ENCODE results near the gene RFX2. TPM values are rescaled to one million over a fixed set of nuclear protein-coding genes. Genes with fewer than 3 reads are reported as not detected.
A peak's percentile ranks its signal among the peaks of the same experiment; 100 is the strongest.

RFX2 gene
- total RNA-seq, 3 donors from 2014 or later, result 6.1 to 16.2 (median 9.2) TPM

DNA sequence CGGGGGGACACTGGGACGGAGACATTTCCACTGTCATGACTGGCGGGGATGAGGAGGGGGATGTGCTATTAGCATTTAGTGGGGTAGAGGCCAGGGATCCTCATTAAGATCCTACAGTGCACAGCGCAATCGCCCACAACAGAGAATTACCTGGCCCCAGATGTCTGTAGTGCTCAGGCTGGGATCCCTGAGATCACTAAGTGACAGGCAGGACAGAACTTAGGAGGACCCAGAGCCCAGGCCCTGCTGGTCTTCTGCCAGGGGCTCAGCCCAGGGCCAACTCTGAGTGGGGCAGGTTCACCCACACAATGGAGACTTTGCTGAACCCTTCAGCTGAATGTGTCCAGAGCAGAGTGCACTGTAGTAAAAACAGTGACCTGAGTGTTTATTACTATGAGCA lies 136.9 kb downstream of the RFX2 start:
- Histone ChIP-seq H3K27me3 (no peaks in the 10 kb centered on the region), H3K9me3 (no peaks in the 10 kb centered on the region), H3K36me3 (no peaks in the 10 kb centered on the region), H3K4me1 (peaks cover 3 to 31% of the 10 kb centered on the region in 2 donors), H3K4me3 (no peak overlapping the region), H3K27ac (no peak overlapping the region)
- TF ChIP-seq POLR2AphosphoS5 (IDR thresholded peaks at IDR 0.05) (no peak), POLR2A (IDR thresholded peaks at IDR 0.05) (no peak)
- TF ChIP-seq, protein P1, sequence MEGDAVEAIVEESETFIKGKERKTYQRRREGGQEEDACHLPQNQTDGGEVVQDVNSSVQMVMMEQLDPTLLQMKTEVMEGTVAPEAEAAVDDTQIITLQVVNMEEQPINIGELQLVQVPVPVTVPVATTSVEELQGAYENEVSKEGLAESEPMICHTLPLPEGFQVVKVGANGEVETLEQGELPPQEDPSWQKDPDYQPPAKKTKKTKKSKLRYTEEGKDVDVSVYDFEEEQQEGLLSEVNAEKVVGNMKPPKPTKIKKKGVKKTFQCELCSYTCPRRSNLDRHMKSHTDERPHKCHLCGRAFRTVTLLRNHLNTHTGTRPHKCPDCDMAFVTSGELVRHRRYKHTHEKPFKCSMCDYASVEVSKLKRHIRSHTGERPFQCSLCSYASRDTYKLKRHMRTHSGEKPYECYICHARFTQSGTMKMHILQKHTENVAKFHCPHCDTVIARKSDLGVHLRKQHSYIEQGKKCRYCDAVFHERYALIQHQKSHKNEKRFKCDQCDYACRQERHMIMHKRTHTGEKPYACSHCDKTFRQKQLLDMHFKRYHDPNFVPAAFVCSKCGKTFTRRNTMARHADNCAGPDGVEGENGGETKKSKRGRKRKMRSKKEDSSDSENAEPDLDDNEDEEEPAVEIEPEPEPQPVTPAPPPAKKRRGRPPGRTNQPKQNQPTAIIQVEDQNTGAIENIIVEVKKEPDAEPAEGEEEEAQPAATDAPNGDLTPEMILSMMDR (IDR thresholded peaks at IDR 0.05), result no peak
- intact Hi-C loops (cut with DNase I; ENCODE audit: low total_unique reads), result no loop called here
- no peak for DNase-seq (ENCODE audit: low spot score in 2 of 2)

DNA sequence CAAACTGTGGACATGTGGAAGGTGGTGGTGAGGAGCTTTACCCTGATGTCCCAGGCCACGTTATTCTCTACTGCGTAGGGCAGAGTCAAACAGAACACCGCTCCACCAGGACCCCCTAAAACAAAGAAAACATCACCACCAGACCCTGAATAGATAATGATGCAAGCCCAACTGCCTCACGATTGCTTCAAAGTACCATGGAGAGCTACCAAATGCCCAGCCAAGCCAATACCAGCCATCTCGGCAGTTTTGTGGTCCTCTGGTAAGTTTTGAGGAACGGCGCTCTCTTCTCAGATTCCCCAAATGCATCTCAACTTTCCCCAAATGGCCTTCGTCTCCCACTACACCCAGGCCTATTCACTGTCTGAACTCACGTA lies 138.0 kb downstream of the RFX2 start:
- H3K4me1 ChIP-seq, result peaks cover 3 to 35% of the 10 kb centered on the region in 2 donors

DNA sequence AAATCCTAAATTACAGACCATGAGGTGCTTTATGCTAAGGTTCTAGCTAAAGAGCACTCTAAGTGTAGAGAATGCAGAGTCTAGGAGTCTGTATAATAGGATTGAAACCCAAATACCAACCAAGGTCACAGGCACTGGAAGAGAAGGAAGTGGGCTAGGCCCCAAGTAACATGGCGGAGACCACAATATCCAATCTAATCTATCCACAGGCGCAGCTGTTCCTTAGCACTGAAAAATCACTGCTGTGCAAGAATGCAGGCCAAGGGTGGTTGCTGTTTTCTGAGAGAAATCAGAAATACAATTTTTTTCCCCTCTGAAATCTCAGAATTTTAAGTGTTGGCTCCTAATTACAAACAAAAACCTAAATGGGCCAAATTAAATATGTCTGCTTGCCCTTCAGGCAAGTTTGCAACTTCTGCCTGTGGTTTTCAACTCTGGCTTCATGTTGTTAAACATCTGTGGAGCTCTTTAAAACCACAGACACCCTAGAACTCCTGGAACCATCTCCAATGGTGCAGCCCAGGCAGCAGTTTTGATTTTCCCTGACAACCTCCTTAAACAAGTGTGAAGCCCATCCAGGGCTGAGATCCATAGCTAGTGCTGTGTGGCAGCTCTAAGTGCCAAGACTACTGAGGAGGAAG lies 138.5 kb downstream of the RFX2 start:
- Histone ChIP-seq H3K4me3 (no peak overlapping the region), H3K4me1 (peaks cover 2 to 33% of the 10 kb centered on the region in 2 donors), H3K36me3 (no peaks in the 10 kb centered on the region), H3K27ac (no peak overlapping the region), H3K9me3 (no peaks in the 10 kb centered on the region), H3K27me3 (no peaks in the 10 kb centered on the region)
- no peak for DNase-seq (ENCODE audit: low spot score in 2 of 2)
- TF ChIP-seq, protein P1 (IDR thresholded peaks at IDR 0.05), result no peak
- intact Hi-C loops (cut with DNase I; ENCODE audit: low total_unique reads), result no loop called here

More for the DNA sequence above, 138.0 kb downstream of the RFX2 start:
- TF ChIP-seq, protein P1 (IDR thresholded peaks at IDR 0.05), result no peak
- TF ChIP-seq POLR2A (IDR thresholded peaks at IDR 0.05), result no peak
- no peak for TF ChIP-seq POLR2AphosphoS5 (IDR thresholded peaks at IDR 0.05)
- no peak for DNase-seq (ENCODE audit: low spot score in 2 of 2)
- H3K27ac ChIP-seq, result no peak overlapping the region
- no peak overlapping the region for H3K4me3 ChIP-seq
- H3K27me3 ChIP-seq, result no peaks in the 10 kb centered on the region
- intact Hi-C loops (cut with DNase I; ENCODE audit: low total_unique reads), result no loop called here
- no peaks in the 10 kb centered on the region for H3K36me3 ChIP-seq
- H3K9me3 ChIP-seq, result no peaks in the 10 kb centered on the region

DNA sequence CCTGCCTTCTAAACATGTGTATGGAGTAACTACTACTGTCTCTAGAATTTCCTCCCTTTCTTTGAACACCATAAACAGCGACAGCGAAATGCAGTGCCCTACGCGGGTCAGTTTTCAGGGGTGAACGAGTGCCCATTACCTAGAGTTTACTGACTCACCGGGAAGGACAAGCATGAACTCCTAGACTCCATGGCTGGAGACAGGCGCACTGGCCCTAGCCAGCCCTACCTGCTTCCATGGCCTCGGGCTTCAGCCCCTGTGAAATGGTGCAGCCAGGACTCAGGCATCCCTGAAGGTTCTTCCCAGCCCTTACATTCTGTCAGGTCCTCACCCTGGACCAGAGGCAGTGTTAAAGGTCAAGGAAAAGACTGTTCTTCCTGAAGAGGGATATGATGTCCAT lies 140.8 kb downstream of the RFX2 start:
- Histone ChIP-seq H3K4me1 (peaks cover 0 to 14% of the 10 kb centered on the region in 2 donors), H3K9me3 (no peaks in the 10 kb centered on the region), H3K27ac (peak overlapping the region in 1 of 2 donors; percentile 75), H3K36me3 (no peaks in the 10 kb centered on the region), H3K27me3 (no peaks in the 10 kb centered on the region), H3K4me3 (no peak overlapping the region)
- TF ChIP-seq POLR2AphosphoS5 (IDR thresholded peaks at IDR 0.05), result no peak
- TF ChIP-seq, protein P1 (IDR thresholded peaks at IDR 0.05), result no peak
- TF ChIP-seq POLR2A (IDR thresholded peaks at IDR 0.05), result no peak
- intact Hi-C loops (cut with DNase I; ENCODE audit: low total_unique reads), result no loop called here
- DNase-seq (ENCODE audit: low spot score in 2 of 2), result no peak

DNA sequence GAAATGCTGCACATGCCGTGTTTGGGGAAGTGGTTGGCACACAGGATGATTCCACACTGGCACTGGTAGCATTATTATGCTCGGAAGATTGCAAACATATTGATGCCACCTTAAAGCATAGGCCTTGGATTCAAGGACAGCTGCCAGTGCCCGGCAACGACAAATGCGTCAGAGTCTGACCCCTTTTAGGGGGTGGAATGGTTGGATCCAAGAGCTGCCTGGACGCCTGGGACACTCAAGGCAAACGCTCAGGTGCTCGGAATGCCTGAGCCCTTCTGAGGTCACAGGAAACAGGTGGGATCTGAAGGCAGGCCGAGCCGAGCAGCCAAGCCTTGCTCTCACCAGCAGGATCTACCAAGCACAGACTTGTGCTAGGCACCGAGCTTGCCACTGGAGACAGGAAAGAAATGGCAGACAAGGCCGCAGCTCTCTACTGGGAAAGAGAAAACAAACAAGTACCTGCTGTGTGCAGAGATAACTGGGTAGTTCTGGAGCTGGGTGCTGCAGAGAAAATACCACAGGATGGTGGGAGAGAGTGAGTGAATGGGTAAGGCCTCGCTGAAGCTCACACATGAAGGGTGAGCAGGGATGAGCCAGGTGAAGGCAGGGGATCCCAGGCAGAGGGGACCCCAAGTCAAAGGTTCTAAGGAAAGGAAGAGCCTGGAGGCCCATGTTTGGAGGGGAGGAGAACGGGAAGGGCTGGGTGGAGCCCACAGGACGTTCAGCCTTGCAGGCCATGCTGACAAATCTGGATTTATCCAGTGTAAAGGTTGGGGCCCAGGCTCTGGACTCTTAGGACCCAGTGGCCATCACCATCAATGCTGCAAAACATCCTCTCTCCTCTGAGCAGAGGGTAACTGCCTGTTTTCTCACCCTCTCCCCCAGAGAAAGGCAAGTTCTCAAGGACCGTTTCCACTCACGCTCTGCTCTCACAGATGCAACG lies 141.6 kb downstream of the RFX2 start:
- peak overlapping the region in 1 of 3 donors; percentile 8 for H3K4me3 ChIP-seq
- intact Hi-C loops (cut with DNase I; ENCODE audit: low total_unique reads), result no loop called here
- DNase-seq (ENCODE audit: low spot score in 2 of 2), result no peak

More for the DNA sequence above, 141.6 kb downstream of the RFX2 start:
- no peaks in the 10 kb centered on the region for H3K27me3 ChIP-seq
- peaks cover 0 to 14% of the 10 kb centered on the region in 2 donors for H3K4me1 ChIP-seq
- no peaks in the 10 kb centered on the region for H3K9me3 ChIP-seq
- TF ChIP-seq, protein P1 (IDR thresholded peaks at IDR 0.05), result no peak
- no peak for TF ChIP-seq POLR2A (IDR thresholded peaks at IDR 0.05)
- no peak for TF ChIP-seq POLR2AphosphoS5 (IDR thresholded peaks at IDR 0.05)
- peak overlapping the region; percentile 66 to 75 for H3K27ac ChIP-seq
- H3K36me3 ChIP-seq, result no peaks in the 10 kb centered on the region

Measured in breast epithelium (tissue), 4 donors.